HUDEP-2 (cell line): Measurements from ENCODE around the gene RTN4RL1.
"Not testable (repeated sequence)": the region's sequence is repeated elsewhere in the genome, so short reads cannot be mapped to it uniquely, and the experiment has no call there.

Source experiments
- DNase-seq, 76 experiments: peaks; one replicate each; lab custom pipeline; 2025; ENCODE audit not compliant: unreplicated experiment in 76 of 76; lab: John Stamatoyannopoulos, UW

RTN4RL1 gene

GRCh38 chr17:2008332-2009126 is 16.6 kb downstream of the RTN4RL1 start:
- DNase-seq: no peak

- no peak for DNase-seq
Observed at GRCh38 chr17:2004435-2004952, 20.6 kb downstream of the RTN4RL1 start.

- DNase-seq: no peak
Observed at GRCh38 chr17:2003525-2003924, 21.6 kb downstream of the RTN4RL1 start.

GRCh38 chr17:2002767-2003329 is 22.3 kb downstream of the RTN4RL1 start:
- no peak for DNase-seq

- no peak for DNase-seq
Observed at GRCh38 chr17:1999557-2000251, 25.4 kb downstream of the RTN4RL1 start.

- DNase-seq: no peak
Observed at GRCh38 chr17:1997927-1998742, 27.0 kb downstream of the RTN4RL1 start.

- DNase-seq: no peak
Observed at GRCh38 chr17:1997289-1997926, 27.7 kb downstream of the RTN4RL1 start.

- no peak for DNase-seq
Observed at GRCh38 chr17:1996800-1997288, 28.3 kb downstream of the RTN4RL1 start.

- DNase-seq: no peak
Observed at GRCh38 chr17:1995907-1996799, 29.0 kb downstream of the RTN4RL1 start.

GRCh38 chr17:1995321-1995892 is 29.7 kb downstream of the RTN4RL1 start:
- no peak for DNase-seq

GRCh38 chr17:1994707-1995106 is 30.4 kb downstream of the RTN4RL1 start:
- no peak for DNase-seq

GRCh38 chr17:1992541-1992940 is 32.6 kb downstream of the RTN4RL1 start:
- no peak for DNase-seq

GRCh38 chr17:1989135-1989534 is 36.0 kb downstream of the RTN4RL1 start:
- peak in 1 of 76 experiments; percentile 4 for DNase-seq

- peak in 29 of 76 experiments; percentile 3 to 66 (median 29) for DNase-seq
Observed at GRCh38 chr17:1986783-1987451, 38.2 kb downstream of the RTN4RL1 start.

GRCh38 chr17:1985686-1986085 is 39.4 kb downstream of the RTN4RL1 start:
- DNase-seq: no peak

GRCh38 chr17:1985093-1985492 is 40.0 kb downstream of the RTN4RL1 start:
- DNase-seq: no peak

GRCh38 chr17:1982793-1983366 is 42.3 kb downstream of the RTN4RL1 start:
- DNase-seq: not testable (repeated sequence)
